ENCODE measurements around the gene PLXNA2.

PLXNA2 gene

GRCh38 chr1:208009706-208010444 is 234.3 kb downstream of the PLXNA2 start:
- Histone ChIP-seq H3K27ac (no peak overlapping the region), H3K4me1 (peaks cover 20% of the 10 kb centered on the region), H3K4me2 (peak overlapping the region; percentile 72), H3K9me3 (no peaks in the 10 kb centered on the region), H3K9ac (no peak overlapping the region), H3K27me3 (no peaks in the 10 kb centered on the region), H3K4me3 (no peak overlapping the region), H3K36me3 (no peaks in the 10 kb centered on the region), H4K20me1 (no peaks in the 10 kb centered on the region)
- TF ChIP-seq Cebpa-rat (IDR thresholded peaks at IDR 0.05), result no peak

GRCh38 chr1:208009303-208009702 is 234.9 kb downstream of the PLXNA2 start:
- H3K4me1 ChIP-seq, result peaks cover 20% of the 10 kb centered on the region
- no peaks in the 10 kb centered on the region for H3K36me3 ChIP-seq
- H3K9ac ChIP-seq, result no peak overlapping the region
- no peak overlapping the region for H3K4me3 ChIP-seq
- no peaks in the 10 kb centered on the region for H4K20me1 ChIP-seq
- no peaks in the 10 kb centered on the region for H3K9me3 ChIP-seq
- TF ChIP-seq Cebpa-rat (IDR thresholded peaks at IDR 0.05), result no peak
- H3K4me2 ChIP-seq, result peak overlapping the region; percentile 72
- no peak overlapping the region for H3K27ac ChIP-seq
- H3K27me3 ChIP-seq, result no peaks in the 10 kb centered on the region

GRCh38 chr1:208008534-208008933 is 235.7 kb downstream of the PLXNA2 start:
- no peak overlapping the region for H3K4me3 ChIP-seq

GRCh38 chr1:208007938-208008342 is 236.2 kb downstream of the PLXNA2 start:
- H3K27ac ChIP-seq, result no peak overlapping the region
- H3K4me2 ChIP-seq, result no peak overlapping the region
- H3K4me3 ChIP-seq, result no peak overlapping the region
- no peaks in the 10 kb centered on the region for H3K27me3 ChIP-seq
- no peak for TF ChIP-seq Cebpa-rat (IDR thresholded peaks at IDR 0.05)
- no peak overlapping the region for H3K9ac ChIP-seq
- peaks cover 20% of the 10 kb centered on the region for H3K4me1 ChIP-seq
- H3K36me3 ChIP-seq, result no peaks in the 10 kb centered on the region
- H4K20me1 ChIP-seq, result no peaks in the 10 kb centered on the region
- H3K9me3 ChIP-seq, result no peaks in the 10 kb centered on the region

More at GRCh38 chr1:208008534-208008933, 235.7 kb downstream of the PLXNA2 start:
- Histone ChIP-seq H4K20me1 (no peaks in the 10 kb centered on the region), H3K36me3 (no peaks in the 10 kb centered on the region), H3K9ac (no peak overlapping the region), H3K9me3 (no peaks in the 10 kb centered on the region), H3K27ac (no peak overlapping the region), H3K4me1 (peaks cover 20% of the 10 kb centered on the region), H3K27me3 (no peaks in the 10 kb centered on the region), H3K4me2 (no peak overlapping the region)
- TF ChIP-seq Cebpa-rat (IDR thresholded peaks at IDR 0.05), result no peak

GRCh38 chr1:208007319-208007937 is 236.8 kb downstream of the PLXNA2 start:
- Histone ChIP-seq H3K9me3 (no peaks in the 10 kb centered on the region), H3K27ac (no peak overlapping the region), H3K4me3 (no peak overlapping the region), H3K4me1 (peaks cover 20% of the 10 kb centered on the region), H3K4me2 (no peak overlapping the region), H3K27me3 (no peaks in the 10 kb centered on the region), H4K20me1 (no peaks in the 10 kb centered on the region), H3K36me3 (no peaks in the 10 kb centered on the region), H3K9ac (no peak overlapping the region)
- no peak for TF ChIP-seq Cebpa-rat (IDR thresholded peaks at IDR 0.05)

- Histone ChIP-seq H3K27ac (no peak overlapping the region), H3K4me2 (no peak overlapping the region), H3K4me3 (no peak overlapping the region), H4K20me1 (no peaks in the 10 kb centered on the region), H3K27me3 (no peaks in the 10 kb centered on the region), H3K36me3 (no peaks in the 10 kb centered on the region), H3K9me3 (no peaks in the 10 kb centered on the region), H3K4me1 (peaks cover 20% of the 10 kb centered on the region), H3K9ac (no peak overlapping the region)
- TF ChIP-seq Cebpa-rat (IDR thresholded peaks at IDR 0.05), result no peak
These were observed 237.8 kb downstream of the PLXNA2 start for GRCh38 chr1:208006258-208006920.

GRCh38 chr1:208004851-208005250 is 239.3 kb downstream of the PLXNA2 start:
- Histone ChIP-seq H3K27ac (no peak overlapping the region), H3K4me1 (peaks cover 10% of the 10 kb centered on the region), H3K27me3 (no peaks in the 10 kb centered on the region), H4K20me1 (no peaks in the 10 kb centered on the region), H3K4me3 (no peak overlapping the region), H3K9ac (no peak overlapping the region), H3K9me3 (no peaks in the 10 kb centered on the region), H3K36me3 (no peaks in the 10 kb centered on the region), H3K4me2 (no peak overlapping the region)
- TF ChIP-seq Cebpa-rat (IDR thresholded peaks at IDR 0.05), result no peak

- Histone ChIP-seq H3K4me3 (no peak overlapping the region), H3K9ac (no peak overlapping the region), H3K4me1 (no peaks in the 10 kb centered on the region), H3K36me3 (no peaks in the 10 kb centered on the region), H3K27me3 (no peaks in the 10 kb centered on the region), H3K4me2 (no peak overlapping the region), H3K9me3 (no peaks in the 10 kb centered on the region), H4K20me1 (no peaks in the 10 kb centered on the region), H3K27ac (no peak overlapping the region)
- TF ChIP-seq Cebpa-rat (IDR thresholded peaks at IDR 0.05), result no peak
These were observed 240.9 kb downstream of the PLXNA2 start for GRCh38 chr1:208003241-208003640.

- H3K9me3 ChIP-seq, result no peaks in the 10 kb centered on the region
- H3K27ac ChIP-seq, result no peak overlapping the region
- no peaks in the 10 kb centered on the region for H3K27me3 ChIP-seq
- no peaks in the 10 kb centered on the region for H3K36me3 ChIP-seq
- no peak overlapping the region for H3K4me3 ChIP-seq
- no peaks in the 10 kb centered on the region for H4K20me1 ChIP-seq
- no peak for TF ChIP-seq Cebpa-rat (IDR thresholded peaks at IDR 0.05)
- H3K9ac ChIP-seq, result no peak overlapping the region
- no peak overlapping the region for H3K4me2 ChIP-seq
- H3K4me1 ChIP-seq, result no peaks in the 10 kb centered on the region
These were observed 241.5 kb downstream of the PLXNA2 start for GRCh38 chr1:208002672-208003071.

- H3K36me3 ChIP-seq, result no peaks in the 10 kb centered on the region
- no peaks in the 10 kb centered on the region for H3K9me3 ChIP-seq
- no peaks in the 10 kb centered on the region for H4K20me1 ChIP-seq
- H3K4me3 ChIP-seq, result no peak overlapping the region
- H3K27me3 ChIP-seq, result no peaks in the 10 kb centered on the region
- no peaks in the 10 kb centered on the region for H3K4me1 ChIP-seq
- H3K9ac ChIP-seq, result no peak overlapping the region
- no peak overlapping the region for H3K27ac ChIP-seq
- no peak for TF ChIP-seq Cebpa-rat (IDR thresholded peaks at IDR 0.05)
- no peak overlapping the region for H3K4me2 ChIP-seq
These were observed 242.1 kb downstream of the PLXNA2 start for GRCh38 chr1:208002078-208002477.
